PC-9 (cell line): ENCODE results near the gene PHC1. TPM values are rescaled to one million over a fixed set of nuclear protein-coding genes. Genes with fewer than 3 reads are reported as not detected.
A peak's percentile ranks its signal among the peaks of the same experiment; 100 is the strongest.

Experiments used
- BruUV-seq: library from RNA; stranded (reverse); fragments of 400-500 nt; replicated peaks from 2 replicates; lab custom pipeline; 2021; lab: Mats Ljungman, UMichigan
- CTCF ChIA-PET: fragments of 300-600 bp; sonication (Branson Sonifier 250); formaldehyde crosslinking; loops from one replicate; lab custom pipeline; 2022; ENCODE audit warnings: antibody characterized with exemption; lab: Charles Lee
- POLR2A ChIA-PET: fragments of 300-600 bp; sonication (Branson Sonifier 250); formaldehyde crosslinking; loops from one replicate; lab custom pipeline; 2022; ENCODE audit warnings: antibody characterized with exemption; ENCODE audit not compliant: unreplicated experiment; lab: Charles Lee
- DNase-seq, 2 experiments: peaks; one replicate each; pipeline versions ENCODE4 v3.0.0 to v3.0.0-alpha.2; 2015 to 2022; ENCODE audit warnings: mixed read lengths in 1 of 2
- H2AFZ ChIP-seq: fragments of 200-600 bp; sonication (generic); 2 replicates; pipeline ENCODE4 v1.8.1; 2017; ENCODE audit warnings: antibody characterized with exemption
- H3F3A ChIP-seq: fragments of 200-600 bp; sonication (generic); 2 replicates; pipeline ENCODE4 v1.8.1; 2017; ENCODE audit warnings: antibody characterized with exemption, mild to moderate bottlenecking, low read depth; ENCODE audit not compliant: insufficient read depth
- H3K27ac ChIP-seq: fragments of 200-600 bp; sonication (generic); 2 replicates; pipeline ENCODE4 v1.6.1; 2016; ENCODE audit warnings: mixed run types
- H3K27me3 ChIP-seq: fragments of 200-600 bp; sonication (generic); 2 replicates; pipeline ENCODE4 v1.6.1; 2016; ENCODE audit warnings: low read depth, mixed run types; ENCODE audit not compliant: insufficient read depth
- H3K36me3 ChIP-seq: fragments of 200-600 bp; sonication (generic); 2 replicates; pipeline ENCODE4 v1.6.1; 2016; ENCODE audit warnings: low read depth, mixed run types
- H3K4me1 ChIP-seq: fragments of 200-600 bp; sonication (generic); replicated peaks from 2 replicates; pipeline ENCODE4 v1.6.1; 2016; ENCODE audit warnings: mixed run types; ENCODE audit not compliant: insufficient read depth
- H3K4me2 ChIP-seq: fragments of 200-600 bp; sonication (generic); 2 replicates; pipeline ENCODE4 v1.6.1; 2017; ENCODE audit warnings: mixed run types
- H3K4me3 ChIP-seq: fragments of 200-600 bp; sonication (generic); 2 replicates; pipeline ENCODE4 v1.6.1; 2016; ENCODE audit warnings: mixed run types
- H3K79me2 ChIP-seq: fragments of 200-600 bp; sonication (generic); 2 replicates; pipeline ENCODE4 v1.6.1; 2017; ENCODE audit warnings: low read depth, mixed run types
- H3K9me2 ChIP-seq: fragments of 200-600 bp; sonication (generic); 2 replicates; pipeline ENCODE4 v1.8.1; 2017; ENCODE audit warnings: mild to moderate bottlenecking; ENCODE audit not compliant: insufficient read depth
- H3K9me3 ChIP-seq: fragments of 200-600 bp; sonication (generic); 2 replicates; pipeline ENCODE4 v1.8.1; 2016; ENCODE audit warnings: low read depth; ENCODE audit not compliant: insufficient read depth
- H4K20me1 ChIP-seq: fragments of 200-600 bp; sonication (generic); 2 replicates; pipeline ENCODE4 v1.8.1; 2017; ENCODE audit not compliant: insufficient read depth
- EZH2 ChIP-seq: fragments of 200-600 bp; sonication (generic); IDR thresholded peaks from 2 replicates; pipeline ENCODE4 v1.8.0; 2017; ENCODE audit warnings: antibody characterized with exemption, low read depth
- intact Hi-C: fragments of 100-400 bp; cut with micrococcal nuclease; formaldehyde crosslinking; loops from one replicate; pipeline ENCODE4 v1.10.0; 2022; ENCODE audit not compliant: unreplicated experiment
- total RNA-seq: library from RNA; stranded (reverse); gene quantifications from 2 replicates; pipeline ENCODE4 v1.2.3, GENCODE V29; 2021
- TF ChIP-seq, protein P1 (sequence below): fragments of 200-600 bp; sonication (generic); conservative IDR thresholded peaks from 2 replicates; pipeline ENCODE4 v1.6.1; 2017; ENCODE audit warnings: mixed run types, antibody characterized with exemption, mild to moderate bottlenecking, moderate library complexity

PHC1 gene
- total RNA-seq, 1 experiment from 2014 or later, result 50.9 TPM

- Histone ChIP-seq H3K27ac (no peak overlapping the region), H4K20me1 (no peaks in the 10 kb centered on the region), H3K9me3 (no peaks in the 10 kb centered on the region), H2AFZ (no peak overlapping the region; the same call in 1 of the 2 replicates), H3K4me1 (0 out of 2 replicates have a peak, but pooled peaks cover 3% of the 10 kb centered on the region), H3K36me3 (no peaks in the 10 kb centered on the region), H3K4me3 (peak overlapping the region; percentile 43; the same call in 1 of the 2 replicates), H3F3A (no peaks in the 10 kb centered on the region), H3K9me2 (no peaks in the 10 kb centered on the region), H3K79me2 (no peaks in the 10 kb centered on the region), H3K4me2 (peak overlapping the region; percentile 72), H3K27me3 (no peaks in the 10 kb centered on the region)
- CTCF ChIA-PET, result interaction anchor here (0.5 to 2.1 kb wide), 11 partner anchors 11 to 272 kb away, joined by 3 to 27 read pairs (median 5); partner anchors contain the start of genes A2ML1, M6PR and PHC1
- DNase-seq, result peak in 1 of 2 experiments; percentile 63
- POLR2A ChIA-PET, result interaction anchor here (0.6 to 0.7 kb wide), 3 partner anchors 24 to 280 kb away, joined by 3 to 15 read pairs (median 11); no protein-coding TSS in a partner anchor
- intact Hi-C loops, result loop anchor here (1.0 to 2.0 kb wide), 4 partner anchors 110 to 232 kb away; no protein-coding TSS in a partner anchor
- BruUV-seq, result no TSS peak
- TF ChIP-seq, protein P1, sequence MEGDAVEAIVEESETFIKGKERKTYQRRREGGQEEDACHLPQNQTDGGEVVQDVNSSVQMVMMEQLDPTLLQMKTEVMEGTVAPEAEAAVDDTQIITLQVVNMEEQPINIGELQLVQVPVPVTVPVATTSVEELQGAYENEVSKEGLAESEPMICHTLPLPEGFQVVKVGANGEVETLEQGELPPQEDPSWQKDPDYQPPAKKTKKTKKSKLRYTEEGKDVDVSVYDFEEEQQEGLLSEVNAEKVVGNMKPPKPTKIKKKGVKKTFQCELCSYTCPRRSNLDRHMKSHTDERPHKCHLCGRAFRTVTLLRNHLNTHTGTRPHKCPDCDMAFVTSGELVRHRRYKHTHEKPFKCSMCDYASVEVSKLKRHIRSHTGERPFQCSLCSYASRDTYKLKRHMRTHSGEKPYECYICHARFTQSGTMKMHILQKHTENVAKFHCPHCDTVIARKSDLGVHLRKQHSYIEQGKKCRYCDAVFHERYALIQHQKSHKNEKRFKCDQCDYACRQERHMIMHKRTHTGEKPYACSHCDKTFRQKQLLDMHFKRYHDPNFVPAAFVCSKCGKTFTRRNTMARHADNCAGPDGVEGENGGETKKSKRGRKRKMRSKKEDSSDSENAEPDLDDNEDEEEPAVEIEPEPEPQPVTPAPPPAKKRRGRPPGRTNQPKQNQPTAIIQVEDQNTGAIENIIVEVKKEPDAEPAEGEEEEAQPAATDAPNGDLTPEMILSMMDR, result peak; percentile 95
- no peak for TF ChIP-seq EZH2
Measured at GRCh38 chr12:8890313-8891085, 23.8 kb upstream of the PHC1 start.

GRCh38 chr12:8891976-8892375, 22.3 kb upstream of the PHC1 start:
- POLR2A ChIA-PET, result no interaction called here
- Histone ChIP-seq H3K36me3 (no peaks in the 10 kb centered on the region), H3K79me2 (no peaks in the 10 kb centered on the region), H3K27ac (no peak overlapping the region), H3K4me3 (no peak overlapping the region), H3K4me2 (no peak overlapping the region), H3K9me2 (no peaks in the 10 kb centered on the region), H3K9me3 (no peaks in the 10 kb centered on the region), H2AFZ (no peak overlapping the region), H4K20me1 (no peaks in the 10 kb centered on the region), H3K4me1 (0 out of 2 replicates have a peak, but pooled peaks cover 3% of the 10 kb centered on the region), H3K27me3 (no peaks in the 10 kb centered on the region), H3F3A (no peaks in the 10 kb centered on the region)
- BruUV-seq, result no TSS peak
- CTCF ChIA-PET, result no interaction called here
- intact Hi-C loops, result loop anchor here (2.0 kb wide), 1 partner anchor 147 kb away; no protein-coding TSS in a partner anchor
- DNase-seq, result no peak
- TF ChIP-seq, protein P1, result no peak
- no peak for TF ChIP-seq EZH2

GRCh38 chr12:8894378-8894777, 19.9 kb upstream of the PHC1 start:
- H2AFZ ChIP-seq, result no peak overlapping the region
- ChIA-PET CTCF (interaction anchor here (0.6 to 1.1 kb wide), 2 partner anchors 127 to 350 kb away, joined by 3 to 4 read pairs; no protein-coding TSS in a partner anchor), POLR2A (no interaction called here)
- no peak overlapping the region for H3K27ac ChIP-seq
- H3F3A ChIP-seq, result no peaks in the 10 kb centered on the region
- DNase-seq, result no peak
- H3K79me2 ChIP-seq, result no peaks in the 10 kb centered on the region
- no peaks in the 10 kb centered on the region for H3K27me3 ChIP-seq
- no peak overlapping the region for H3K4me2 ChIP-seq
- H3K9me3 ChIP-seq, result no peaks in the 10 kb centered on the region
- H3K36me3 ChIP-seq, result no peaks in the 10 kb centered on the region
- BruUV-seq, result no TSS peak
- no peak for TF ChIP-seq EZH2
- TF ChIP-seq, protein P1, result no peak
- 0 out of 2 replicates have a peak, but pooled peaks cover 3% of the 10 kb centered on the region for H3K4me1 ChIP-seq
- H4K20me1 ChIP-seq, result no peaks in the 10 kb centered on the region
- H3K9me2 ChIP-seq, result no peaks in the 10 kb centered on the region
- no peak overlapping the region for H3K4me3 ChIP-seq
- intact Hi-C loops, result no loop called here
